Stomach (tissue), 4 donors: Measurements from ENCODE around the gene FYN.

Source experiments
- POLR2A ChIP-seq, 4 donors: fragments of 450-650 bp; IDR thresholded peaks; one replicate each; pipeline ENCODE4 v1.6.1; 2016; ENCODE audit warnings: antibody characterized with exemption in 4 of 4, control low read depth in 2 of 4, mild to moderate bottlenecking in 1 of 4, moderate library complexity in 1 of 4
- TF ChIP-seq, protein P1 (sequence below), 7 experiments: fragments of 450-650 bp in 4 of 7; fragments of 200-600 bp in 3 of 7; sonication (generic) in 3 of 7; IDR thresholded peaks; one replicate each; pipeline ENCODE4 v1.5.1; 2016 to 2019; ENCODE audit warnings: antibody characterized with exemption in 7 of 7, control low read depth in 2 of 7, mild to moderate bottlenecking in 1 of 7

DNA sequence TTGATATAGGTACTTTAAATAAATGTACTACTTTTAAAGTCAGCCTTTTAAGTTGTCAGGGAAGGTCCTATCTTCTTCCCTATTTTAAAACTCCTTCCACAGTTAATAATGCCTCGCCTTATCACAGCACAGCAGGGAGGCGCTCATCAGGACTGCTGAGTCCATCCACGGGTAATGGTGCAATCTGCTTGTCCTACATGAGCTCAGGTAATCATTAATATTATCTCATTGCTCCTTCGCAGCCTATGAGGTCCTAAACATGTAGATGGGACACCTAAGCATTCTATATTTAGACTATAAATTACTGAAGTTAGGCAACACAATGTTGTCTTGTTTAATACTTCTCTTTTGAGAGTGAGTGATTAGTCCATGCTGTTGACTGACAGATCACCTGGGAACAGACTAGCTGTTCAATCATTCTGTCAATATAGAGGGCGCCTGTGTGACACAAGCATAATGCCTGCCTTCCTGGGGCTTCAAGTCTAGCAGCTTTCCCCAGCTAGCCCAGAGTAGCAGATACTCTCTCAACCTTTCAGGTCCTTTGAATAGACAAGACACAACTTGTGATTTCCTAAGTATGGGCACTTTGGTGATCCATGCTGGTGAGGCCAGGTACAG, 91.0 kb downstream of the FYN start:
- TF ChIP-seq POLR2A (IDR thresholded peaks at IDR 0.05) = no peak
- TF ChIP-seq, protein P1, sequence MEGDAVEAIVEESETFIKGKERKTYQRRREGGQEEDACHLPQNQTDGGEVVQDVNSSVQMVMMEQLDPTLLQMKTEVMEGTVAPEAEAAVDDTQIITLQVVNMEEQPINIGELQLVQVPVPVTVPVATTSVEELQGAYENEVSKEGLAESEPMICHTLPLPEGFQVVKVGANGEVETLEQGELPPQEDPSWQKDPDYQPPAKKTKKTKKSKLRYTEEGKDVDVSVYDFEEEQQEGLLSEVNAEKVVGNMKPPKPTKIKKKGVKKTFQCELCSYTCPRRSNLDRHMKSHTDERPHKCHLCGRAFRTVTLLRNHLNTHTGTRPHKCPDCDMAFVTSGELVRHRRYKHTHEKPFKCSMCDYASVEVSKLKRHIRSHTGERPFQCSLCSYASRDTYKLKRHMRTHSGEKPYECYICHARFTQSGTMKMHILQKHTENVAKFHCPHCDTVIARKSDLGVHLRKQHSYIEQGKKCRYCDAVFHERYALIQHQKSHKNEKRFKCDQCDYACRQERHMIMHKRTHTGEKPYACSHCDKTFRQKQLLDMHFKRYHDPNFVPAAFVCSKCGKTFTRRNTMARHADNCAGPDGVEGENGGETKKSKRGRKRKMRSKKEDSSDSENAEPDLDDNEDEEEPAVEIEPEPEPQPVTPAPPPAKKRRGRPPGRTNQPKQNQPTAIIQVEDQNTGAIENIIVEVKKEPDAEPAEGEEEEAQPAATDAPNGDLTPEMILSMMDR (IDR thresholded peaks at IDR 0.05) = no peak
